GM20431 (cell line): ENCODE measurements around the gene KLHL2.
"Not testable (repeated sequence)": the region's sequence is repeated elsewhere in the genome, so short reads cannot be mapped to it uniquely, and the experiment has no call there.

Experiments
- in situ Hi-C: fragments of 300-500 bp; cut with MseI, MboI; formaldehyde crosslinking; loops from one replicate; pipeline ENCODE4 v1.15.0; 2020; ENCODE audit warnings: low sequenced_read_pairs; ENCODE audit not compliant: unreplicated experiment

Gene KLHL2

GRCh38 chr4:165199722-165200121, 7.6 kb upstream of the KLHL2 start:
- in situ Hi-C loops = no loop called here

GRCh38 chr4:165201806-165202205, 5.6 kb upstream of the KLHL2 start:
- in situ Hi-C loops = no loop called here

GRCh38 chr4:165203541-165204461, 3.6 kb upstream of the KLHL2 start:
- in situ Hi-C loops = no loop called here

- in situ Hi-C loops = no loop called here
Measured at GRCh38 chr4:165204462-165204830, 2.9 kb upstream of the KLHL2 start.

GRCh38 chr4:165207016-165207430, 338 bp upstream of the KLHL2 start:
- in situ Hi-C loops = no loop called here

GRCh38 chr4:165208221-165208652, 876 bp downstream of the KLHL2 start:
- in situ Hi-C loops = no loop called here

GRCh38 chr4:165208741-165209388, 1.5 kb downstream of the KLHL2 start:
- in situ Hi-C loops = no loop called here

GRCh38 chr4:165209796-165210195, 2.4 kb downstream of the KLHL2 start:
- in situ Hi-C loops = no loop called here

- in situ Hi-C loops = no loop called here
Measured at GRCh38 chr4:165210566-165210965, 3.2 kb downstream of the KLHL2 start.

GRCh38 chr4:165212647-165213046, 5.3 kb downstream of the KLHL2 start:
- in situ Hi-C loops = not testable (repeated sequence)

- in situ Hi-C loops = not testable (repeated sequence)
Measured at GRCh38 chr4:165213404-165213803, 6.0 kb downstream of the KLHL2 start.

- in situ Hi-C loops = not testable (repeated sequence)
Measured at GRCh38 chr4:165213991-165214709, 6.8 kb downstream of the KLHL2 start.

- in situ Hi-C loops = not testable (repeated sequence)
Measured at GRCh38 chr4:165215034-165215751, 7.8 kb downstream of the KLHL2 start.

- in situ Hi-C loops = not testable (repeated sequence)
Measured at GRCh38 chr4:165215761-165216487, 8.6 kb downstream of the KLHL2 start.

GRCh38 chr4:165217325-165217724, 10.0 kb downstream of the KLHL2 start:
- in situ Hi-C loops = no loop called here

- in situ Hi-C loops = not testable (repeated sequence)
Measured at GRCh38 chr4:165221306-165221705, 13.9 kb downstream of the KLHL2 start.

GRCh38 chr4:165221993-165222650, 14.8 kb downstream of the KLHL2 start:
- in situ Hi-C loops = not testable (repeated sequence)

GRCh38 chr4:165222651-165222994, 15.3 kb downstream of the KLHL2 start:
- in situ Hi-C loops = no loop called here

GRCh38 chr4:165227401-165227800, 20.0 kb downstream of the KLHL2 start:
- in situ Hi-C loops = not testable (repeated sequence)
